GM18861 (cell line): Measurements from ENCODE around the gene PTPA.
"Not testable (repeated sequence)": the region's sequence is repeated elsewhere in the genome, so short reads cannot be mapped to it uniquely, and the experiment has no call there.

Experiments used
- ATAC-seq: cut with Tn5 transposase; IDR thresholded peaks from one replicate; pipeline ENCODE4 v1.9.1; 2021; ENCODE audit not compliant: unreplicated experiment

PTPA gene

DNA sequence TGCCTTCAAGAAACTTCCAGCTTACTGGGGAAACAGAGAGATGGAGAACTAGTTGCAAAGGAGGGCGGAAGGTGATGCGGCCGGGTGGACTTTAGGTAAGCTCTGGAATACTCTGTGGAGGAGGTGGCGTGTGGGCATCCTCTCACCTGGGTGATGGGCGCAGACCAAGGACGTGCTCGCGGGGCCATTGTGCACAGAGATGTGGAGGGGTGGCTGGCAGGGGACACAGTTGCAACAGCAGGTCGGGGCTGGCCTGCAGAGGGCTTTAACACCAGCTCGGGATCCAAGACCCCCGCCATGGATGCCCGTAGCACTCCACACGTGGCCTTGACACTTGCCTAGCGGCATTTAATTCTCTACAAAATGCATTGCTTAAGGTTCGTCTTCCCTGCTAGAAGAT is 40.3 kb downstream of the PTPA start:
- no peak for ATAC-seq

DNA sequence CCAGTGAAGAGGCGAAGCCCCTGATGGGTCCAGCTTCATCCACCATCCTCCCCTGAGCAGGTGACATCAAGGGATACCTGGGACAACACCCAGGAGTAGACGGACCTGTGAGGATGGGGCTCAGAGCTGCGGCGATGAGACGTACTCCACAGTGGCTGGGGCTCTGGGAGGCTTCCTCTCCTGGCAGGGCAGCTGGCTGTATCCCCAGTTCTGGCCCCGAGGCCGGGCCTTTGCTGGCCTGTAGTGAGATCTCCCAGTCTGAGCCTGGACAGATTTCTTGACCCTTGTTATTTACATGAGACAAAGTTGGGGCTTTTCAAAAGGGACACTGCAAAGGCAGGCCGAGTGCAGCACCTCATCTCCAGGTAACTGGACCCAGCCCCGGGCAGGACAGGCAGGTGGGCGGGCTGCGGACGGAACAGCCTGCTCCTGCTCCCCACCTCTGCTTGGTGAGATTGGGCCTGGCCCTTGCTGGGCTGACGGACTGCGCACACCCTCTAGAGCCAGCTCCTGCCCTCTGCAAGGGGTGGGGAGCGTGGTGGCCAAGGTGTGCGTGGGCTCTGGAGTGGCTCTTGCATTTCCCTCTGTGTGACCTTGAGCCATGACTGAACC is 43.8 kb downstream of the PTPA start:
- no peak for ATAC-seq

DNA sequence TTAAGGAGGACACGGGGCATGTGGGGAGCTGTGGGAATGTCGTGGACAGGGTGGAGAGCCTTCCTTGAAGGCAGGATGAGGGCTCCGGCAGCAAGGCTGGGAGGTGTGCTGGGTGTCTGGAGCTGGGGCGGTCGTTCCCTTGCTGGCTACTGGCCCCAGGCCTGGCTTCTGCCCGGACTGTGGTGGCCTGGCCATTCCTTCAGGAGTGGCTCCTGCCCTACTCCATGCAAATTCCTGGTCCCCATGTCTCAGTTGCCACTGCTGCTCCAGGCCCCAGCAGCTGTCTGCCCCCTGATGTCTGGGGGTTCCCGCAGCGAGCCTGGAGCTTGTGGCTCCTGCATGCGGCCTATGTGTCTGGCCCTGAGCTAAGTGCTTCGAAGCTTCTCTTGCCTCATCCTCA is 44.9 kb downstream of the PTPA start:
- ATAC-seq: no peak

DNA sequence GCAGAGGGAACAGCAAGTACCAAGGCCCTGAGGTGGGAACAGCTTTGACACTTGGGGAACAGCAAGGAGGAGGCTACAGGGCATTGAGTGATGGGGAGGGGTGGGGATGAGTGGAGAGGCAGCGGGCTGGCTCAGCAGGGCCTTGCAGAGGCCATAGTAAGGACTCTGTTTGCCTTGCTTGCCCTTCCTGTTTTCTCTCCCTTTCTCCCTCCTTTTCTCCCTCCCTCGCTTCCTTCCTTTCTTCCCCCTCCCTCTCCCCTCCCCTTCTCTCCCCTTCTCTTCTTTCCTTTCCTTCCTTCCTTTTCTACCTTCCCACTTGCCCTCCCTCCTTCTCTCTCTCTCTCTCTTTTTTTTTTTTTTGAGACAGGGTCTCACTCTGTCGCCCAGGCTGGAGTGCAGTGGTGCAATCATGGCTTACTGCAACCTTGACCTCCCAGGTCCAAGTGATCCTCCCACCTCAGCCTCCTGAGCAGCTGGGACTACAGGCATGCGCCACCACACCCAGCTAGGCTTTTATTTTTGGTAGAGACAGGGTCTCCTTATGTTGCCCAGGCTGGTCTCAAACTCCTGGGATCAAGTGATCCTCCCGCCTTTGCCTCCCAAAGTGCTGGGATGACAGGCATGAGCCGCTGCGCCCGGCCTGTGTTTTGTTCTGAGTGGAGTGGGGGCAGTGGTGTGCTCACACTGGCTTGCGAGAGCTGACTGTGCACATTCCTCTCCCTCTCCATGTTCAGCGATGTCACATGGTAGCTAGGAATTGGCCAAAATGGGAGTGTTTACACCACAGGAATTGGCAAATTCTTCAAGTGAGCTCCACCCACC is 49.7 kb downstream of the PTPA start:
- no peak for ATAC-seq

DNA sequence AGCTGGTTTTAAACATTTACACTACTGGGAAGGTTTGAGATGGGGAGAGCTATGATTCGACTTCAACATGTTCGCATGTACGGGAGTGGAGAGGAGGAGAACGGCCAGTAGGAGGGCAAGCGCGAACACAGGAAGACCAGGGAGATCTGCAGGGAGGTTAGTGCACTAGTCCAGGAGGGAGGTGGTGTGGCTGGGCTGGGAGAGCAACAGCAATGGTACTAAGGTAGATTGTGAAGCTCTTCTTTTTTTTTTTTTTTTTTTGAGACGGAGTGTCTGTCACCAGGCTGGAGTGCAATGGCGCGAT is 50.3 kb downstream of the PTPA start:
- ATAC-seq: no peak

DNA sequence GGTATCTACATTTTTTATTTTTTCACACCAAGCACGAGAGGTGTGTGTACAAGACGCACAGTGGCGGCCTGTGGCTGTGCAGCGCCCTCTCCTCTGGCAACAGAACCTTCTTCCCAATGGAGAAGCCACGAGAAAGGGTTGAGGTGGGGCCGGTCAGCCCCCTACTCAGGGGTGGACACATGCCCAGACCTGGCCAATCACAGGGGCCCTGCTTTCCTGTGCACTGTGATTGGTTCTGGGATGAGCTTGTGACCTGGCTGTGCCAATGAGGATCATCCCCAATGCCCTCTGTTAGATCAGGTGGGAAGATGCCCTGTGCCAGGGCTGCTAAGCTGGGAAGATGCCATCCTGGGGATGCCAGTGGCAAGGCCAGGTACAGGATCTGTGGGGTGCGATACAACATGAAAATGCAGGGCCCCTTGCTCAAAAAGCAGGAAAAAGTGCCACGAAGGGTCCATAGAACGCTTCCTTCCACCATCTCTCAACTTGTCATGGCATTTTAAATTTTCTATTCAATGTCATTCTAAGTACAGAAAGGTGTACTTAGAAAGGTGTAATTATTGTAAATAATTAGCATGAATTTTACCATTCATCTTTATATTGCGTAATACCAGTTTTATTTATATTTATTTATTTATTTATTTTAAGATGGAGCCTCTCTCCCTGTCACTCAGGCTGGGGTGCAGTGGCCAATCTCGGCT is 51.4 kb downstream of the PTPA start:
- ATAC-seq: no peak

DNA sequence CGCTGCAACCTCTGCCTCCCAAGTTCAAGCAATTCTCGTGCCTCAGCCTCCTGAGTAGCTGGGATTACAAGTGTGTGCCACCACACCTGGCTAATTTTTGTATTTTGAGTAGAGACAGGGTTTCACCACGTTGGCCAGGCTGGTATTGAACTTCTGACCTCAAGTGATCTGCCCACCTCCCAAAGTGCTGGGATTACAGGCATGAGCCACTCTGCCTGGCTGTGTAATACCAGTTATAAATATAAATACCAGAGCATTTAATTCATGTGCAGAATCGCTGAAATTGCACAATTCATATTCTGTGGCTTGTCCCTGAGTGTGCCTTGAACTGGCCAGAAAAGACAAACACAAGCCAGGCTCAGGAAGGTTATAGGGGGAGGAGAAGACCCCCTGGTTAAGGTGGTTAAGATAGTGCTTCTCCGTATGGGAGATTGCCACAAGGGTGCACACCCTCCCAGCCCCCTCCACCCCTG is 52.0 kb downstream of the PTPA start:
- not testable (repeated sequence) for ATAC-seq

DNA sequence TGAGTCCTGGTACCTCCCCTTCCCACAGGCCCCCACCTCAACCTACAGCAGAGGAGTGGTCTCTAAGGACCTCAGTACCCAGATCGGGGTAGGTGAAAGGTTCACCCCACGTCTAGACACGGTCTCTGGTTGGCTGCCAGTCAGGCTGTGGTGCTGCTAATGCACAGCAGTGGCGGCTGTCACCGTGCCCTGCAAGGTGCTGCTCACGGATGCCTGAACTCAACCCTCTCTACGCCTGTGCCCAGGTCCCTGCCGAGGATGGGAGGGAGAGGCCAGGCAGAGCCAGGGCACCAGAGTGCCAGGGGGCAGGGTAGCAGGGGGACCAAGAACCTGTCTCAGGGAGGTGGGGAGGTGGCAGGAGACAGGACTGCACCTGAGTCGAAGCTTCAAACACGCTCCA is 52.5 kb downstream of the PTPA start:
- ATAC-seq: no peak

DNA sequence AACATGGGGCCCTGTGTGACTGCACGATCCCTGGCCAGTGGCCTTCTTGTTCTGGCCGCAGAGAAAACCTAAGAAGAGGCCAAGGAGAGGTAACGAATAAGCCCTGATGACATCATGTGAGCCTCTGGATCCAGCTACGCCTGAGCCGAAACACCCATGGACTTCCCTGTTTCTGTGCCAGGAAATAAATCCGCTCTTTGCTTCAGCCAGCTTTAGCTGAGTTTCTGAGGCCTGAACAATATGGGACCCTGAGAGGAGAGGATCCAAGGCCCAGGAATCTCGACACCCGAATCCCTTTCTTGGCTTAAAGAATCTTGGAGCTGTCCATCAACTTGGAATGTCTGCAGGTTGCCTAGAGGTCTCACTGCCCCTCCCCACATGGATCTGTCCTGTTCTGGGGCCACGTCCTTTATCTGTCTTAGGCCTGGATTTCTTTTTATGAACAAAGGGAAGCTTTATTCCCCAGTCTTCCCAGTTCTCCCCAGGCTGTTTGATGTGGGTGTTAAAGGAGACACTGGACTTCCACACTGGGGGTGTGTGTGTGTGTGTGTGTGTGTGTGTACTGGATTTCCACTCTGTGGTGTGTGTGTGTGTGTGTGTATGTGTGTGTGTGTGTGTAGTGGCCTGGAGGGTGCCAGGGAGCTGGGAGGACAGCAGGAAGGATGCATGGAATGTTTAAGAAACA is 53.2 kb downstream of the PTPA start:
- no peak for ATAC-seq

DNA sequence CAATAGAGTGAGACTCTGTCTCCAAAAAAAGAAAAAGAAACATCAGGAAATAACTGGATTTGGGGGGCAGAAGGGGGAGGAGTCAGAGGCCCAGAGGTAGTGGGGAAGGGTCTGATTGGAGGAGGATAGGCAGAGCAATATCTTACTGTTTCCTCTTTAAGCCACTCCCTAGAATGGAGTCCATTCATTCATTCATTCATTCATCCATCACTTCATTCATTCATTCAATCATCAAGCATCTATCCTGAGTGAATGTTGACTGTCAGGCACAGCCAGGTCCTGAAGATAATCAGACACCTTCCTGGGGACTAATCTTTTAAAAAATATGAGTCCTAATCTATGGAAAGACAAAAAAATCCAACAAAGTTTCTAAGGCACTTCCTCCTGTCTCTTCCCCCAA is 54.0 kb downstream of the PTPA start:
- no peak for ATAC-seq

DNA sequence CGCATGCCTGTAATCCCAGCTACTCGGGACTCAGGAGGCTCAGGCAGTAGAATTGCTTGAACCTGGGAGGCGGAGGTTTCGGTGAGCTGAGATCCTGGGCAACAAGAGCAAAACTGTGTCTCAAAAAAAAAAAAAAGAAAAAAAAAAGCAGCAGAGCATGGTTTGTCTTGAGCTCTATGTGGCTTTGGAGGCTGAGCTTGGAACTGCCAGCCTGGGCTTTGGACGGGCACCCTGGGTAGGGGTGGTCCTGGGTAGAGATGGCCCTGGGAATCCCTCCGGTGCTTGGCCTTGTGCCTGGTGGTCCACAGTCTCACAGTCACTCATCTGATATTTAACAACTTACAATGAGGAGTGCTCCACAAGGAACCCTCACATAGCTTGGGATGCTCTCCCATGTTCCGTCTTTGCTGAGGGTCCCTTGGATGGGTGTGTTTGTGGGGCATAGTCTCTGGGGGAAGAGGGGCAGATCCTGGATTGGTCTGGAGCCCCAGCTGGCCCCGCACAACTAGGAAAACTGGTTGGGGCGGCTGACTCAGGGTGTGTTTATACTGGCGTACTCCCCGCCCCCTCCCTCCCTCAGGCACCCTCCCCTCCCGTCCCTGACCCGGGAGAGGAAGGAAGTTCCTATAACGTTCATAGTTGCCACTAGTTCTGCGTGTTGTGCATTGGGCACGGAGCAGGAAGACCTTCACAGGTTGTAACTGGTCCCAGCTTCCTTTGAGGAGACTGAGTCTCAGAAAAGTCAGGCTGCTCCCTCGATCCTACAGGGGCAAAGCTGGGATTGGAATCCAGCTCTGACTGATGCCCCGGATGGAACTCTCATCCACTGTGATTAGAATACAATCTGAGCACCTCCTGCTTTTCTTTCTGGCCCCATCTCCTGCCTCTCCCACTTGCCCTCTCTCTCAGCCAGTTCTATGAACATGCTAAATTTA is 55.7 kb downstream of the PTPA start:
- no peak for ATAC-seq

DNA sequence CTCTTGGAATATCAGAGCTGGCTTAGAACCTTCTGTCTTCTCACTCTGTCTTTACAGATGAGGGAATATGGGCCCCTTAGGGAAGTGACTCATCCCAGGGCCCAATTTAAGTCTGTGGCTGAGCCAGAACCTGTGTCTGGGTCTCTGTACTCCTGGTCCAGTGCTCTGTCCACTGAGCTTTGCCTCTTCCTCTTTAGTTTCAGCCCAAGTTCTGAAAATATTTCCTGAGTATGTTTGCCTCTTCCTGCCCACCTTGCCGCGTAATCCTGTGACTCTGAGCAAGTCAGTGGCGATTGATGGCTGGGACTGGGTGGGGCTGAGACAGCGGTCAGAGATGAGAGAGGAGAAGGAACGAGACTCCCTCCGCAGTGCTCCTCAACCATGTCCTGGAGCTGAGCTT is 59.0 kb downstream of the PTPA start:
- no peak for ATAC-seq

DNA sequence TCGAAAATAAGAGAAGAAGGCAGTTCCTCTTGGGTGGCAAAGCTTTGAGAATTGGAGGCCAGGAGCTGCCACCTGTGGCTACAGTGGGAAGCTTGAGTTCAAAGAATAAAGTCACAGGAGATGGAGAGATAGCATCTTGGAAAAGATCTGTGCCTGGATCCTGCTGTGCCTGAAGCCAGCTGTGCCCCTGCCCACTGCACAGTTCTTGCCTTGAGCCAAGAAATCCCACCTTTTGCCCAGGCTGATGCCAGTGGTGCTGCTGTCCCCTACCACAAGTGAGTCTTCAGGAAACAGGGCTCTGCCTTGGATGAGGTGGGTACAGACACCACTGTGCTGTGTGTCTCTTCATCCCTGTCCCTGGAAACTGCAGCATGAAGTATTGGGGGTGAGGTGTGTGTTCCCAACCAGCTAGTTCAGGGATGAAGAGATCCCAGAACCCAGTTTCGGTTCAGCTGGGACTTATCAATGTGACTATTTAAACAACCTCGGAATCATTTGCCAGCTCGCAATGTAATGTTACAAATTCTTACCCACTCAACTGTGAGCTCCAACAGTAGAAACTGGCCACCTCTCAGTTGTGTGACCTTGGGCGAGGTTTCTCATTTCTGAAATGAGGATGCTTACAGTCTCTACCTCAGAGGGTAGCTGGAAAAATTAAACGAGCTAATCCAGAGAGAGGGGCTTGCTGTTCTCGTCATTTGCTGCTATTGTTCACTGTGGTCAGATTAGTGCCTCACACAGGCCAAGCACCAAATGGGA is 61.0 kb downstream of the PTPA start:
- ATAC-seq: no peak

DNA sequence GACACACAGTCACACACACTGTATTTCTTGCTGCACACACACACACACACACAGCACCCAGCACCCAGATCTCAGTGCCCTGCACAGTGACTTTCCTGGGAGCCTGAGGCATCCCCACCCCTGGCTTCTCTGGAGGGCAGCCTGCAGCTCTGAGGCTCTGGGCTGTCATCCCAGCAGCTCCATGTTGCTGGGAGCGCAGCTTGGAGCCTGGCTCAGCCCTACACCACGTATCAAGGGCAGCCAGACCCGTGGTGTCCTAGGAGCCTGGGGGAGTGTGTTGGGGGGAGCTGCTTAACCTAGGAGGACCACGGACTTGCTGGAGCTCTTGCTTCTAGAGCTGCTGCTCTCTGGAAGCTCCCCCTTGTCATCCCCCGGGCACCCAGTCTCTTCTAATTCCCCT is 61.6 kb downstream of the PTPA start:
- ATAC-seq: no peak

DNA sequence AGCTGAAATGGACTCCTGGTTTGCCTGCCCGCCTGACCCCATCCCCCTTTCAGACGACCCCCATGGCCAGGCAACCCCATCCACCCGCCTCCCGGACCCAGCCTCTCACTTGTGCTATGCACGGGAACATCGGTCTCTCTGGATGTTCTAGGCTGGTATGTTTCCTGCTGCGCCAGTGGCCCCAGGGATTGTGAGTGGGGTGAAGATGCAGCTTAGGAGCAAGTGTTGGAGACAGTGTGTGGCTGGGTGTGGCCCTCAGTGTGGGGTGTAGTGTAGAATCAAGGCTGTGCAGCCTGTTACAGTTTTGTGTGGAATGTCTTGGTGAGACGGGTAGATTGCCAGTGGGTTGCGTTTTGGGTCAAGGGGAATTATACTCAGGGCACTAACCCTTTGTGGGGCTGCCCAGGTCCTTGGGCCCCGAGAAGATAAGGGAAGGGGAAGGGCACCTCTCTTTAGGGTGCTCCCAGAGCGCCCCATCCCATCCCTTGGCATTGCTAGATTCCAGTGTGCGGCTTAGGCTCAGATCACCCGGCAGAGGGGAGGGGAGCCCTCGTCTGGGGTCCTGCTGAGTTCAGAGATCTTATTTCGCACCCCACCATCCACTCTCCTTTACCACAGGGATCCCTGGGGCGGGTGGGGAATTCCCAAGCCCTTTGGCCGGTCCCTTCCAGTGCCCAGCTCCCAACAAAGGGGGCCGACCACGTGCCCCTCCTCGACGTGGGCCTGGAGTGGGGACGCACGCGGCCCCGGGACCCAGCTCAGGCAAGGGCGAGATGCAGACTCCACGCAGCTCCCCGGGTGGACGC is 62.3 kb downstream of the PTPA start:
- ATAC-seq: no peak

DNA sequence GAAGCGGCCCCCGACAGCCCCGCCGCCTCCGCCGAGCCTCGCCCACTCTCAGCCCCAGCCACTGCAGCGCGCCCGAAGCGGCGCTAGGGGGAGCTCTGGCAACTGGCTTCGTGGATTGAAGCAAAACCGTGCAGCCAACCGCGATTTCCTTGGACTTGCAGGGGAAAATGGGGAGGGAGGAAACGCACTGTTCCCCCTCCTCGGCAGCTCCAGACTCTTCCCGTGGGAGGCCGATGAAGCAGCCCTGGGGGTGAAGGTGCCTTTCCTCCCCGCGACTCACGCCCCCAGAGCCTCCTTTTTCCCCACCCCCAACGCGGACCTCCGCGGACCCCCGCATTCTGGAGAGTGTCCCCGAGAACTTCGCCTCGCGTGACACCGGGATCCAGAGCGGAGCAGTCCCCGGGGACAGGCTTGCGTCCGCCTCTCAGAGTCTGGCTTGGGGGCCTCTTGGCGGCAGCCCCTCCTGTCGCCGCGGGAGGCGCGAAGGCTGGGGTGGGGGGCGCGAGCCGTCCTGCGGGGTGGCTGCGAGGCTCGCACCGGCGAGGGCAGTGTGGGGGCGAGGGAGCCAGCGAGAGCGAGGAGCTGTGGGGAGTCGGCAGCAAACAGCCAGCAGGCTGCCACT is 63.0 kb downstream of the PTPA start:
- ATAC-seq: no peak

DNA sequence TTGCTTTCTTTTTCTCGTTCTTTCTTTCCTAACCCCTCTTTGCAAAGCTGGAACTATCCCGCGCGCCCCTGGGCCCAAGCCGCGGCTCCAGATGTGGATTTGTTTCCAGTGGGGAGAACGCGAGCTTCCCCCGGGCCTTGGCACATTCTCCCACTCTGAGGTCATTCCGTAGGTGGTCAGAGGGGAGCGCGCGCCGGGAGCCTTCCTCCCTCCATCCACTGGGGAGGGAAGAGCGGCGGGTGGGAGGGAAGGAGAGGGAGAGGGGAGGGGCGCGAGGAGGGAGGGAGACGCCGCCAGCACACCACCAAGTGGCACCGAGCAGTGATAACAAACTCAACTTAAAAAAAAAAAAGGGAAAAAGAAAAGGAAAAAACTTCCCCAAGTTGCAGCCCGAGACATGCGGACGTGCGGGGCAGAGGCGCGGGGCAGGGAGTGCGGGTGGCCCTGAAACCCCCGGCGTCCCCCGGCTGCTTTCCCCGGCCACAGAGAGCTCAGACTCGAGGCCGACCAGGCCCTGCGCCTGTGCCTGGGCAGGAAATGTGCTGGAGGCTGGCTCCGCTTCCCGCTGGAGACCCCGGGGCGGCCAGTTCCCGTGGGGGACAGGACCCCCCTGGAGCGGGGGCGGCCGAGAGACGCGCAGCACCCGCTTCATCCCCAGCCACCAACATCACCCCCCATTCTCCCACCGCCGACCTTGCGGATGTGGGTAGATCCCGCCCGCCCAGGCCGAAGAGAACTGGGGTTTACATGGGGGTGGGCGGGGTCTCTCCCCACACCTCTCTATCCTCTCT is 63.7 kb downstream of the PTPA start:
- ATAC-seq: no peak

DNA sequence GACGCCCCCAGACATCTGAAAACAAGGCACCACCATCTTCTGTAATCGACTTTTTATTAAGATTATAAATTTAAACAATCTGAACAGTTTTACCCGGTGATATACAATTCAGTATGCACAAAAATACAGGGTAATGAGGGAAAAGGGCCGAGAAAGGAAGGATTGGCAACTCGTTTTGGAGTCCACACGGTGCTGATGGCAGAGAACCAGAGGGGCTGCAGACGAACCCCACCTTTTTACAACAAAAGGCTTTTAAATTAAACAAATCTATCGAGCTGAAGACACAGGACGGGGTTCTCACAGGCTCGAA is 64.3 kb downstream of the PTPA start:
- ATAC-seq: no peak
